HepG2 (cell line): ENCODE results near the gene RPRD1A. TPM values are rescaled to one million over a fixed set of nuclear protein-coding genes. Genes with fewer than 3 reads are reported as not detected.

Experiments
- ATAC-seq: fragments of 200-7000 bp; cut with Tn5 transposase; 3 replicates; pipeline ENCODE4 v1.9.1; 2020; ENCODE audit warnings: mild to moderate bottlenecking, moderate library complexity
- BruUV-seq: library from RNA; stranded (reverse); fragments of 400-500 nt; replicated peaks from 2 replicates; lab custom pipeline; 2021; lab: Mats Ljungman, UMichigan
- CTCF ChIA-PET: fragments of 300-600 bp; formaldehyde crosslinking; extraction: SDS; loops from one replicate; lab custom pipeline; 2021; ENCODE audit warnings: low total read pairs, inconsistent platforms, low intra/inter-chr PET ratio; lab: Yijun Ruan, JAX
- POLR2A ChIA-PET: fragments of 350-600 bp; sonication (Branson Sonifier 250); formaldehyde crosslinking; loops from one replicate; lab custom pipeline; 2020; ENCODE audit warnings: antibody characterized with exemption, inconsistent platforms; lab: Yijun Ruan, JAX
- DNase-seq: peaks from one replicate; pipeline ENCODE4 v3.0.0-alpha.2; 2015; ENCODE audit warnings: low spot score
- FAIRE-seq: peaks from 3 replicates; lab custom pipeline; 2011; peaks lifted over from hg19 to GRCh38; lab: Jason Lieb, UNC
- H2AFZ ChIP-seq: one replicate; pipeline ENCODE4 v1.6.1; 2011; ENCODE audit warnings: low read length, inconsistent platforms
- H3K27ac ChIP-seq: fragments of 300-600 bp; 3 replicates; pipeline ENCODE4 v1.8.0; 2011; ENCODE audit warnings: mixed run types, mild to moderate bottlenecking, mixed read lengths, low read length, inconsistent platforms; ENCODE audit not compliant: insufficient read depth; ENCODE audit errors: extremely low read length
- H3K27me3 ChIP-seq, 2 experiments: fragments of 200-600 bp in 1 of 2; 2 replicates in 1 of 2; 3 replicates in 1 of 2; pipeline versions ENCODE4 v1.6.0 to v1.8.0; 2011; ENCODE audit warnings: low read length in 2 of 2, mild to moderate bottlenecking in 2 of 2, moderate library complexity in 2 of 2, inconsistent platforms in 1 of 2; ENCODE audit not compliant: insufficient read depth in 2 of 2, control insufficient read depth in 1 of 2
- H3K36me3 ChIP-seq, 2 experiments: fragments of 200-600 bp in 1 of 2; replicated peaks in 1 of 2; 2 replicates in 1 of 2; 3 replicates in 1 of 2; pipeline versions ENCODE4 v1.5.1 to v1.8.0; 2011; ENCODE audit warnings: low read length in 2 of 2, inconsistent platforms in 1 of 2; ENCODE audit not compliant: insufficient read depth in 2 of 2, control insufficient read depth in 1 of 2
- H3K4me1 ChIP-seq: 2 replicates; pipeline ENCODE4 v1.5.1; 2012; ENCODE audit warnings: low read length, inconsistent platforms; ENCODE audit not compliant: insufficient read depth
- H3K4me2 ChIP-seq: 2 replicates; pipeline ENCODE4 v1.6.0; 2011; ENCODE audit warnings: low read depth, low read length, inconsistent platforms
- H3K4me3 ChIP-seq, 3 experiments: fragments of 200-600 bp in 1 of 3; sonication (generic), shearing (Covaris generic) in 1 of 3; replicated peaks in 1 of 3; 2 replicates each; pipeline ENCODE4 v1.5.1; 2011 to 2016; ENCODE audit warnings: low read length in 3 of 3, inconsistent platforms in 2 of 3, low read depth in 2 of 3, mild to moderate bottlenecking in 2 of 3, control low read depth in 1 of 3, mixed read lengths in 1 of 3; ENCODE audit not compliant: insufficient read depth in 1 of 3
- H3K79me2 ChIP-seq: one replicate; pipeline ENCODE4 v1.6.1; 2011; ENCODE audit warnings: low read length, inconsistent platforms; ENCODE audit not compliant: insufficient read depth
- H3K9ac ChIP-seq: 2 replicates; pipeline ENCODE4 v1.6.0; 2011; ENCODE audit warnings: mild to moderate bottlenecking, low read depth, low read length, inconsistent platforms; ENCODE audit not compliant: insufficient read depth
- H3K9me3 ChIP-seq: 2 replicates; pipeline ENCODE4 v1.5.1; 2012; ENCODE audit warnings: mild to moderate bottlenecking, low read length
- H4K20me1 ChIP-seq: 2 replicates; pipeline ENCODE4 v1.6.0; 2011; ENCODE audit warnings: inconsistent platforms, mild to moderate bottlenecking, low read length, moderate library complexity; ENCODE audit not compliant: insufficient read depth
- ATAD3A ChIP-seq: sonication (generic); formaldehyde crosslinking; IDR thresholded peaks from 2 replicates; pipeline ENCODE4 v1.4.0; 2020; ENCODE audit warnings: missing genetic modification reagents
- ELF3 ChIP-seq: IDR thresholded peaks from 2 replicates; pipeline ENCODE4 v1.6.1; 2016; ENCODE audit warnings: missing genetic modification reagents, missing compliant biosample characterization
- FOXM1 ChIP-seq: sonication (generic); formaldehyde crosslinking; IDR thresholded peaks from 2 replicates; pipeline ENCODE4 v1.5.0; 2020; ENCODE audit warnings: missing genetic modification reagents
- ISX ChIP-seq: sonication (generic); formaldehyde crosslinking; conservative IDR thresholded peaks from 2 replicates; pipeline ENCODE4 v1.5.0; 2020; ENCODE audit warnings: missing genetic modification reagents
- JUND ChIP-seq: sonication (generic); formaldehyde crosslinking; IDR thresholded peaks from 2 replicates; pipeline ENCODE4 v1.8.0; 2022; ENCODE audit warnings: mild to moderate bottlenecking, missing genetic modification reagents
- MED13 ChIP-seq: sonication (generic); formaldehyde crosslinking; IDR thresholded peaks from 2 replicates; pipeline ENCODE4 v1.5.0; 2020; ENCODE audit warnings: missing genetic modification reagents
- MTF1 ChIP-seq: sonication (generic); formaldehyde crosslinking; IDR thresholded peaks from 2 replicates; pipeline ENCODE4 v1.5.0; 2020; ENCODE audit warnings: missing genetic modification reagents
- PITX1 ChIP-seq: sonication (generic); formaldehyde crosslinking; IDR thresholded peaks from 2 replicates; pipeline ENCODE4 v1.5.1; 2020; ENCODE audit warnings: mild to moderate bottlenecking, missing genetic modification reagents
- RFXAP ChIP-seq: sonication (generic); formaldehyde crosslinking; IDR thresholded peaks from 2 replicates; pipeline ENCODE4 v1.4.0; 2020; ENCODE audit warnings: missing genetic modification reagents, borderline replicate concordance
- SATB2 ChIP-seq: sonication (generic); formaldehyde crosslinking; IDR thresholded peaks from 2 replicates; pipeline ENCODE4 v1.5.0; 2020; ENCODE audit warnings: missing genetic modification reagents
- ZBTB7A ChIP-seq: sonication (generic); formaldehyde crosslinking; IDR thresholded peaks from 2 replicates; pipeline ENCODE4 v1.8.0; 2022; ENCODE audit warnings: mild to moderate bottlenecking, missing genetic modification reagents
- ZNF382 ChIP-seq: sonication (generic); formaldehyde crosslinking; IDR thresholded peaks from 2 replicates; pipeline ENCODE4 v1.5.0; 2020; ENCODE audit warnings: missing genetic modification reagents, mild to moderate bottlenecking, borderline replicate concordance
- ZNF510 ChIP-seq: sonication (generic); formaldehyde crosslinking; IDR thresholded peaks from 2 replicates; pipeline ENCODE4 v1.4.0; 2020; ENCODE audit warnings: low read depth, mild to moderate bottlenecking, missing genetic modification reagents
- ZNF629 ChIP-seq: sonication (generic); formaldehyde crosslinking; conservative IDR thresholded peaks from 2 replicates; pipeline ENCODE4 v1.5.0; 2020; ENCODE audit warnings: missing genetic modification reagents
- ZNF672 ChIP-seq: sonication (generic); formaldehyde crosslinking; IDR thresholded peaks from 2 replicates; pipeline ENCODE4 v1.8.1; 2022; ENCODE audit warnings: missing genetic modification reagents
- ZNF746 ChIP-seq: sonication (generic); formaldehyde crosslinking; IDR thresholded peaks from 2 replicates; pipeline ENCODE4 v1.8.0; 2022; ENCODE audit warnings: mild to moderate bottlenecking, missing genetic modification reagents
- ZNF773 ChIP-seq: sonication (generic); formaldehyde crosslinking; IDR thresholded peaks from 2 replicates; pipeline ENCODE4 v1.4.0; 2020; ENCODE audit warnings: missing genetic modification reagents, borderline replicate concordance
- ZSCAN30 ChIP-seq: sonication (generic); formaldehyde crosslinking; IDR thresholded peaks from 2 replicates; pipeline ENCODE4 v1.5.0; 2020; ENCODE audit warnings: mild to moderate bottlenecking, missing genetic modification reagents
- in situ Hi-C: cut with HindIII; loops from 2 replicates; pipeline ENCODE4 v1.10.0; 2017; ENCODE audit warnings: low pct_unique_long_range_greater_than_20kb; ENCODE audit not compliant: extremely low pct_ligation_motif_present
- intact Hi-C: fragments of 100-400 bp; cut with micrococcal nuclease; formaldehyde crosslinking; loops from one replicate; pipeline ENCODE4 v1.10.0; 2022; ENCODE audit not compliant: unreplicated experiment
- polyA plus RNA-seq, 8 experiments: library from polyadenylated mRNA; depleted of rRNA in 3 of 8; stranded (reverse) in 7 of 8; unstranded in 1 of 8; fragments of >200 nt; fragmentation: Illumina TruSeq in 4 of 8; extraction: Trizol in 4 of 8; gene quantifications; 2 replicates each; pipeline versions ENCODE4 v1.2.1 to v1.2.3, GENCODE V29; 2011 to 2016; ENCODE audit warnings: low read depth in 4 of 8, missing spikeins in 1 of 8, mixed read lengths in 1 of 8; ENCODE audit not compliant: insufficient read depth in 1 of 8
- total RNA-seq, 5 experiments: library from RNA; depleted of rRNA; stranded (reverse); fragments of >200 nt; fragmentation: Illumina TruSeq; extraction: Trizol; gene quantifications; 2 replicates each; pipeline ENCODE4 v1.2.3, GENCODE V29; 2016; ENCODE audit warnings: low read depth in 1 of 5
- TF ChIP-seq, protein P1 (sequence below): sonication (generic); formaldehyde crosslinking; IDR thresholded peaks from 2 replicates; pipeline ENCODE4 v1.5.0; 2020; ENCODE audit warnings: mild to moderate bottlenecking, missing genetic modification reagents, moderate library complexity
- TF ChIP-seq, protein P2 (sequence below): sonication (generic); formaldehyde crosslinking; IDR thresholded peaks from 2 replicates; pipeline ENCODE4 v1.4.0; 2020; ENCODE audit warnings: missing genetic modification reagents

RPRD1A gene
- total and polyA plus RNA-seq, 2 of the 13 experiments (the other 11 are each of a cell fraction or from before 2014, with no cell fraction given), result 42.5 to 78.2 TPM

DNA sequence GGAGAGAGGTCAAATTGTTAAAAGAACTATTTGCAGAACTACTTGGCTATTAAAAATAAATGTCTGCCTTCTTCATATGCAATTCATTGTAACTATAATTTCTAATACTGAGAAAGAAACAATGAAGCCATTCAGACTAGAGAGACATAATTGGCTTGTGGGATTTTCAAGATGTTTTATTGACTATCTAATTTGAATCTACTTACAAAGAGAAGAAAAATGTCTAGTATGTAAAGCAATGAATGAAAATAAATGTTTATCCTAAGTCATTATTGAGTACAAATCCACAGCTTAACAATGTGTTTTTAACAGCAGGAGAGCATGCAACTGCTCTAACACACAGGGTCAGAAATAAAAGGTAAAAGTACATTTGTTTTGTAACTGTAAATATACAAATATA lies 75.7 kb downstream of the RPRD1A start:
- Histone ChIP-seq H3K27ac (no peak overlapping the region), H3K79me2 (no peaks in the 10 kb centered on the region), H3K4me1 (no peaks in the 10 kb centered on the region), H2AFZ (no peak overlapping the region), H3K4me3 (no peak overlapping the region), H3K4me2 (no peak overlapping the region), H3K9ac (no peak overlapping the region), H3K9me3 (no peaks in the 10 kb centered on the region), H3K36me3 (0 out of 5 replicates have a peak, but pooled peaks cover 1 to 12% of the 10 kb centered on the region in 2 experiments), H3K27me3 (no peaks in the 10 kb centered on the region), H4K20me1 (no peaks in the 10 kb centered on the region)
- in situ Hi-C loops (no loop called here), intact Hi-C loops (no loop called here)
- ChIA-PET CTCF (no interaction called here), POLR2A (no interaction called here)
- no peak for TF ChIP-seq ZNF382 (CRISPR knock-in tag)
- TF ChIP-seq ZBTB7A (CRISPR knock-in tag), result no peak
- no peak for TF ChIP-seq FOXM1 (CRISPR knock-in tag)
- TF ChIP-seq ATAD3A, result no peak
- no peak for TF ChIP-seq ZNF746
- TF ChIP-seq SATB2 (CRISPR knock-in tag), result no peak
- no peak for TF ChIP-seq ZSCAN30 (CRISPR knock-in tag)
- no peak for TF ChIP-seq PITX1
- no peak for TF ChIP-seq MED13 (CRISPR knock-in tag)
- TF ChIP-seq MTF1 (CRISPR knock-in tag), result no peak
- TF ChIP-seq, protein P1, sequence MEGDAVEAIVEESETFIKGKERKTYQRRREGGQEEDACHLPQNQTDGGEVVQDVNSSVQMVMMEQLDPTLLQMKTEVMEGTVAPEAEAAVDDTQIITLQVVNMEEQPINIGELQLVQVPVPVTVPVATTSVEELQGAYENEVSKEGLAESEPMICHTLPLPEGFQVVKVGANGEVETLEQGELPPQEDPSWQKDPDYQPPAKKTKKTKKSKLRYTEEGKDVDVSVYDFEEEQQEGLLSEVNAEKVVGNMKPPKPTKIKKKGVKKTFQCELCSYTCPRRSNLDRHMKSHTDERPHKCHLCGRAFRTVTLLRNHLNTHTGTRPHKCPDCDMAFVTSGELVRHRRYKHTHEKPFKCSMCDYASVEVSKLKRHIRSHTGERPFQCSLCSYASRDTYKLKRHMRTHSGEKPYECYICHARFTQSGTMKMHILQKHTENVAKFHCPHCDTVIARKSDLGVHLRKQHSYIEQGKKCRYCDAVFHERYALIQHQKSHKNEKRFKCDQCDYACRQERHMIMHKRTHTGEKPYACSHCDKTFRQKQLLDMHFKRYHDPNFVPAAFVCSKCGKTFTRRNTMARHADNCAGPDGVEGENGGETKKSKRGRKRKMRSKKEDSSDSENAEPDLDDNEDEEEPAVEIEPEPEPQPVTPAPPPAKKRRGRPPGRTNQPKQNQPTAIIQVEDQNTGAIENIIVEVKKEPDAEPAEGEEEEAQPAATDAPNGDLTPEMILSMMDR (CRISPR knock-in tag), result no peak
- TF ChIP-seq RFXAP (CRISPR knock-in tag), result no peak
- TF ChIP-seq, protein P2, sequence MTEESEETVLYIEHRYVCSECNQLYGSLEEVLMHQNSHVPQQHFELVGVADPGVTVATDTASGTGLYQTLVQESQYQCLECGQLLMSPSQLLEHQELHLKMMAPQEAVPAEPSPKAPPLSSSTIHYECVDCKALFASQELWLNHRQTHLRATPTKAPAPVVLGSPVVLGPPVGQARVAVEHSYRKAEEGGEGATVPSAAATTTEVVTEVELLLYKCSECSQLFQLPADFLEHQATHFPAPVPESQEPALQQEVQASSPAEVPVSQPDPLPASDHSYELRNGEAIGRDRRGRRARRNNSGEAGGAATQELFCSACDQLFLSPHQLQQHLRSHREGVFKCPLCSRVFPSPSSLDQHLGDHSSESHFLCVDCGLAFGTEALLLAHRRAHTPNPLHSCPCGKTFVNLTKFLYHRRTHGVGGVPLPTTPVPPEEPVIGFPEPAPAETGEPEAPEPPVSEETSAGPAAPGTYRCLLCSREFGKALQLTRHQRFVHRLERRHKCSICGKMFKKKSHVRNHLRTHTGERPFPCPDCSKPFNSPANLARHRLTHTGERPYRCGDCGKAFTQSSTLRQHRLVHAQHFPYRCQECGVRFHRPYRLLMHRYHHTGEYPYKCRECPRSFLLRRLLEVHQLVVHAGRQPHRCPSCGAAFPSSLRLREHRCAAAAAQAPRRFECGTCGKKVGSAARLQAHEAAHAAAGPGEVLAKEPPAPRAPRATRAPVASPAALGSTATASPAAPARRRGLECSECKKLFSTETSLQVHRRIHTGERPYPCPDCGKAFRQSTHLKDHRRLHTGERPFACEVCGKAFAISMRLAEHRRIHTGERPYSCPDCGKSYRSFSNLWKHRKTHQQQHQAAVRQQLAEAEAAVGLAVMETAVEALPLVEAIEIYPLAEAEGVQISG (CRISPR knock-in tag), result no peak
- TF ChIP-seq ELF3 (CRISPR knock-in tag), result no peak
- no peak for TF ChIP-seq ZNF672 (CRISPR knock-in tag)
- no peak for TF ChIP-seq JUND
- no peak for TF ChIP-seq ISX
- no peak for TF ChIP-seq ZNF510 (CRISPR knock-in tag)
- no peak for TF ChIP-seq ZNF773 (CRISPR knock-in tag)
- TF ChIP-seq ZNF629 (CRISPR knock-in tag), result no peak
- no TSS peak for BruUV-seq
- DNase-seq (no peak), ATAC-seq (no peak), FAIRE-seq (no peak)
